PC-9 (cell line): Measurements from ENCODE around the gene PIM1. TPM values are rescaled to one million over a fixed set of nuclear protein-coding genes. Genes with fewer than 3 reads are reported as not detected.
"Not testable (repeated sequence)": the region's sequence is repeated elsewhere in the genome, so short reads cannot be mapped to it uniquely, and the experiment has no call there.

ENCODE experiments used
- BruUV-seq: library from RNA; stranded (reverse); fragments of 400-500 nt; replicated peaks from 2 replicates; lab custom pipeline; 2021; lab: Mats Ljungman, UMichigan
- CTCF ChIA-PET: fragments of 300-600 bp; sonication (Branson Sonifier 250); formaldehyde crosslinking; loops from one replicate; lab custom pipeline; 2022; ENCODE audit warnings: antibody characterized with exemption; lab: Charles Lee
- POLR2A ChIA-PET: fragments of 300-600 bp; sonication (Branson Sonifier 250); formaldehyde crosslinking; loops from one replicate; lab custom pipeline; 2022; ENCODE audit warnings: antibody characterized with exemption; ENCODE audit not compliant: unreplicated experiment; lab: Charles Lee
- DNase-seq, 2 experiments: peaks; one replicate each; pipeline versions ENCODE4 v3.0.0 to v3.0.0-alpha.2; 2015 to 2022; ENCODE audit warnings: mixed read lengths in 1 of 2
- H2AFZ ChIP-seq: fragments of 200-600 bp; sonication (generic); 2 replicates; pipeline ENCODE4 v1.8.1; 2017; ENCODE audit warnings: antibody characterized with exemption
- H3F3A ChIP-seq: fragments of 200-600 bp; sonication (generic); 2 replicates; pipeline ENCODE4 v1.8.1; 2017; ENCODE audit warnings: antibody characterized with exemption, mild to moderate bottlenecking, low read depth; ENCODE audit not compliant: insufficient read depth
- H3K27ac ChIP-seq: fragments of 200-600 bp; sonication (generic); 2 replicates; pipeline ENCODE4 v1.6.1; 2016; ENCODE audit warnings: mixed run types
- H3K27me3 ChIP-seq: fragments of 200-600 bp; sonication (generic); 2 replicates; pipeline ENCODE4 v1.6.1; 2016; ENCODE audit warnings: low read depth, mixed run types; ENCODE audit not compliant: insufficient read depth
- H3K36me3 ChIP-seq: fragments of 200-600 bp; sonication (generic); 2 replicates; pipeline ENCODE4 v1.6.1; 2016; ENCODE audit warnings: low read depth, mixed run types
- H3K4me1 ChIP-seq: fragments of 200-600 bp; sonication (generic); replicated peaks from 2 replicates; pipeline ENCODE4 v1.6.1; 2016; ENCODE audit warnings: mixed run types; ENCODE audit not compliant: insufficient read depth
- H3K4me2 ChIP-seq: fragments of 200-600 bp; sonication (generic); 2 replicates; pipeline ENCODE4 v1.6.1; 2017; ENCODE audit warnings: mixed run types
- H3K4me3 ChIP-seq: fragments of 200-600 bp; sonication (generic); 2 replicates; pipeline ENCODE4 v1.6.1; 2016; ENCODE audit warnings: mixed run types
- H3K79me2 ChIP-seq: fragments of 200-600 bp; sonication (generic); 2 replicates; pipeline ENCODE4 v1.6.1; 2017; ENCODE audit warnings: low read depth, mixed run types
- H3K9me2 ChIP-seq: fragments of 200-600 bp; sonication (generic); 2 replicates; pipeline ENCODE4 v1.8.1; 2017; ENCODE audit warnings: mild to moderate bottlenecking; ENCODE audit not compliant: insufficient read depth
- H3K9me3 ChIP-seq: fragments of 200-600 bp; sonication (generic); 2 replicates; pipeline ENCODE4 v1.8.1; 2016; ENCODE audit warnings: low read depth; ENCODE audit not compliant: insufficient read depth
- H4K20me1 ChIP-seq: fragments of 200-600 bp; sonication (generic); 2 replicates; pipeline ENCODE4 v1.8.1; 2017; ENCODE audit not compliant: insufficient read depth
- EZH2 ChIP-seq: fragments of 200-600 bp; sonication (generic); IDR thresholded peaks from 2 replicates; pipeline ENCODE4 v1.8.0; 2017; ENCODE audit warnings: antibody characterized with exemption, low read depth
- intact Hi-C: fragments of 100-400 bp; cut with micrococcal nuclease; formaldehyde crosslinking; loops from one replicate; pipeline ENCODE4 v1.10.0; 2022; ENCODE audit not compliant: unreplicated experiment
- total RNA-seq: library from RNA; stranded (reverse); gene quantifications from 2 replicates; pipeline ENCODE4 v1.2.3, GENCODE V29; 2021
- TF ChIP-seq, protein P1 (sequence below): fragments of 200-600 bp; sonication (generic); conservative IDR thresholded peaks from 2 replicates; pipeline ENCODE4 v1.6.1; 2017; ENCODE audit warnings: mixed run types, antibody characterized with exemption, mild to moderate bottlenecking, moderate library complexity

Gene PIM1
- total RNA-seq, 1 experiment from 2014 or later = 51.0 TPM

GRCh38 chr6:37180075-37180474 lies 10.1 kb downstream of the PIM1 start:
- no TSS peak for BruUV-seq
- Histone ChIP-seq H3K4me1 (no peaks in the 10 kb centered on the region), H3K27ac (no peak overlapping the region), H3K4me2 (no peak overlapping the region), H3K27me3 (no peaks in the 10 kb centered on the region), H3K4me3 (no peak overlapping the region), H3F3A (peaks cover 38% of the 10 kb centered on the region), H3K36me3 (peaks cover 8% of the 10 kb centered on the region), H2AFZ (no peak overlapping the region), H3K9me2 (no peaks in the 10 kb centered on the region), H3K9me3 (no peaks in the 10 kb centered on the region), H4K20me1 (peaks cover 3% of the 10 kb centered on the region), H3K79me2 (no peaks in the 10 kb centered on the region)
- no peak for DNase-seq
- ChIA-PET POLR2A (interaction anchor here (0.6 to 0.7 kb wide), 3 partner anchors 45 to 583 kb away, joined by 3 to 34 read pairs (median 14); no protein-coding TSS in a partner anchor), CTCF (no interaction called here)
- TF ChIP-seq EZH2 = no peak
- TF ChIP-seq, protein P1, sequence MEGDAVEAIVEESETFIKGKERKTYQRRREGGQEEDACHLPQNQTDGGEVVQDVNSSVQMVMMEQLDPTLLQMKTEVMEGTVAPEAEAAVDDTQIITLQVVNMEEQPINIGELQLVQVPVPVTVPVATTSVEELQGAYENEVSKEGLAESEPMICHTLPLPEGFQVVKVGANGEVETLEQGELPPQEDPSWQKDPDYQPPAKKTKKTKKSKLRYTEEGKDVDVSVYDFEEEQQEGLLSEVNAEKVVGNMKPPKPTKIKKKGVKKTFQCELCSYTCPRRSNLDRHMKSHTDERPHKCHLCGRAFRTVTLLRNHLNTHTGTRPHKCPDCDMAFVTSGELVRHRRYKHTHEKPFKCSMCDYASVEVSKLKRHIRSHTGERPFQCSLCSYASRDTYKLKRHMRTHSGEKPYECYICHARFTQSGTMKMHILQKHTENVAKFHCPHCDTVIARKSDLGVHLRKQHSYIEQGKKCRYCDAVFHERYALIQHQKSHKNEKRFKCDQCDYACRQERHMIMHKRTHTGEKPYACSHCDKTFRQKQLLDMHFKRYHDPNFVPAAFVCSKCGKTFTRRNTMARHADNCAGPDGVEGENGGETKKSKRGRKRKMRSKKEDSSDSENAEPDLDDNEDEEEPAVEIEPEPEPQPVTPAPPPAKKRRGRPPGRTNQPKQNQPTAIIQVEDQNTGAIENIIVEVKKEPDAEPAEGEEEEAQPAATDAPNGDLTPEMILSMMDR = no peak
- intact Hi-C loops = no loop called here

DNA sequence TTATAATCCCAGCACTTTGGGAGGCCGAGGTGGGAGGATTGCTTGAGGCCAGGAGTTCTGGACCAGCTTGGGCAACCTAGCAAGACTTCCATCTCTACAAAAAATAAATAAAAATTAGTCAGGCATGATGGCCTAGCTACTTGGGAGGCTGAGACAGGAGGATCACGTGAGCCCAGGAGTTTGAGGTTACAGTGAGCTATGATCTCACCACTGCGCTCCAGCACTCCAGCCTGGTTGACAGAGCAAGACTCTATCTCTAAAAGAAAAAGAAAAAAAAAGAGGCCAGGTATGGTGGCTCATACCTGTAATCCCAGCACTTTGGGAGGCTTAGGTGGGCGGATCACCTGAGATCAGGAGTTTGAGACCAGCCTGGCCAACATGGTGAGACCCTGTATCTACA lies 10.7 kb downstream of the PIM1 start:
- H3K9me3 ChIP-seq, DNase-seq, CTCF ChIA-PET, H4K20me1 ChIP-seq, H3K36me3 ChIP-seq, H3K9me2 ChIP-seq, H3K4me1 ChIP-seq, H3K79me2 ChIP-seq, H3K4me2 ChIP-seq, H3K27ac ChIP-seq, intact Hi-C loops, H3K27me3 ChIP-seq, H2AFZ ChIP-seq, H3K4me3 ChIP-seq, BruUV-seq: not testable (repeated sequence)
- POLR2A ChIA-PET = interaction anchor here (0.6 kb wide), 2 partner anchors 46 to 583 kb away, joined by 3 to 34 read pairs; no protein-coding TSS in a partner anchor
- H3F3A ChIP-seq = peaks cover 33% of the 10 kb centered on the region

- no peak for DNase-seq
- H2AFZ ChIP-seq = no peak overlapping the region
- no peak overlapping the region for H3K4me3 ChIP-seq
- no peak overlapping the region for H3K4me2 ChIP-seq
- POLR2A ChIA-PET = no interaction called here
- H3K79me2 ChIP-seq = no peaks in the 10 kb centered on the region
- BruUV-seq = no TSS peak
- H3K27me3 ChIP-seq = no peaks in the 10 kb centered on the region
- no peaks in the 10 kb centered on the region for H3K36me3 ChIP-seq
- H3K9me3 ChIP-seq = no peaks in the 10 kb centered on the region
- no peaks in the 10 kb centered on the region for H4K20me1 ChIP-seq
- no peaks in the 10 kb centered on the region for H3K4me1 ChIP-seq
- no peak overlapping the region for H3K27ac ChIP-seq
- H3F3A ChIP-seq = peaks cover 10% of the 10 kb centered on the region; the same call in 1 of the 2 replicates
- no peaks in the 10 kb centered on the region for H3K9me2 ChIP-seq
- TF ChIP-seq, protein P1 = no peak
- TF ChIP-seq EZH2 = no peak
- intact Hi-C loops = no loop called here
- CTCF ChIA-PET = interaction anchor here (1.0 kb wide), 1 partner anchor 132 kb away, joined by 3 read pairs; no protein-coding TSS in a partner anchor
Measured at GRCh38 chr6:37182736-37183590, 13.0 kb downstream of the PIM1 start.

DNA sequence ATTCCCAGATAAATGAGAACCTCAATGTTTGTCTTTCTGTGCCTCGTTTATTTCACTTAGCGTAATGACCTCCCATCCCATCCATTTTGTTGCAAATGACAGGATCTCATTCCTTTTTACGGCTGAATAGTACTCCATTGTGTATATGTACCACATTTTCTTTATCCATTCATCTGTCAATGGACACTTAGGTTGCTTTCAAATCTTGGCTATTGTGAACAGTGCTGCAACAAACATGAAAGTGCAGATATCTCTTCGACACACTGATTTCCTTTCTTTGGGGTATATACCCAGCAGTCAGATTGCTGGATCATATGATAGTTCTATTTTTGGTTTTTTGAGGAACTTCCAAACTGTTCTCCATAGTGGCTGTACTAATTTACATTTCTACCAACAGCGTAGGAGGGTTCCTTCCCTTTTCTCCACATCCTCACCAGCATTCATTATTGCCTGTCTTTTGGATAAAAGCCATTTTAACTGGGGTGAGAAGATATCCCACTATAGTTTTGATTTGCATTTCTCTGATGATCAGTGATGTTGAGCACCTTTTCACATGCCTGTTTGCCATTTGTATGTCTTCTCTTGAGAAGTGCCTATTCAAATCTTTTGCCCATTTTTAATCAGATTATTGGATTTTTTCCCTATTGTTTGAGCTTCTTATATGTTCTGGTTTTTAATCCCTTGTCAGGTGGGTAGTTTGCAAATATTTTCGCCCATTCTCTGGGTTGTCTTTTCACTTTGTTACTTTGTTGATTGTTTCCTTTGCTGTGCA lies 16.2 kb downstream of the PIM1 start:
- POLR2A ChIA-PET, H3K4me1 ChIP-seq, H3K27ac ChIP-seq, H3K9me2 ChIP-seq, H3K4me2 ChIP-seq, H3K36me3 ChIP-seq, H3K27me3 ChIP-seq, CTCF ChIA-PET, DNase-seq, H3K4me3 ChIP-seq, BruUV-seq, H3K9me3 ChIP-seq, intact Hi-C loops, H3K79me2 ChIP-seq, H4K20me1 ChIP-seq, H2AFZ ChIP-seq: not testable (repeated sequence)
- H3F3A ChIP-seq = peaks cover 12% of the 10 kb centered on the region
